NCI-H146 treated with DMSO at 0.1 percent for 48 hours (cell line): ENCODE measurements around the gene ING1.
A peak's percentile ranks its signal among the peaks of the same experiment; 100 is the strongest.
"Not testable (repeated sequence)": the region's sequence is repeated elsewhere in the genome, so short reads cannot be mapped to it uniquely, and the experiment has no call there.

Experiments
- DNase-seq: peaks from one replicate; lab custom pipeline; 2025; ENCODE audit not compliant: unreplicated experiment; lab: John Stamatoyannopoulos, UW

ING1 gene

DNA sequence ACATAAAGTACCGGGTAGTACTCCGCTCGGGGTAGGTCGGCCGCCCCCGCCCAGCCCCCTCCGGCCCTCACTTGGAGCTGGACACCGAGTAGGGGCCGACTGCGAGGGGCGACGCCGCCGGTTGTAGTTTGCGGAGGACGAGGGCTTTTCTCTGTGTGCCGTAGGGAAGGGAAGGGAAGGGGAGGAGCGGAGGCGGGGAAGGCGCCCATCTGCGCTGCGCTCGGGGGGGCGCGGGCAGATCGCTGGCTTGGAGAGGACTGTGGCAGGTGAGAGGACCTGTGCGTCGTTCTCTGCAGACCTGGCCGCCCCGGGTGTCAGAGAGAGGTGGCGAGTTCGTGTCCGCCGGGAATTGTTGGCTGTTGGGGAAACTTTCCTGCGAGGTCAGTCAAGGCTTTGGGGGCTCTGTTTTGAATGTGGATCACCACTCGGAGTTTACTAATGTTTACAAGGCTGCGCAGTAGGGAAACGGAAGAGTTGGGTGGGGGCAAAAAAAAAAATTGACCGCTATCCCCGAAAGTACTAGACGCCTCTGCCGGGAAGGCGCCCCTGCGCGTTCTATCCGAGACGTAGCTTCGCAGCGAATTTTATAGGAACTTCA lies 1.4 kb downstream of the ING1 start:
- peak; percentile 75 for DNase-seq

GRCh38 chr13:110715395-110716246 lies 2.1 kb downstream of the ING1 start:
- peak; percentile 100 for DNase-seq

DNA sequence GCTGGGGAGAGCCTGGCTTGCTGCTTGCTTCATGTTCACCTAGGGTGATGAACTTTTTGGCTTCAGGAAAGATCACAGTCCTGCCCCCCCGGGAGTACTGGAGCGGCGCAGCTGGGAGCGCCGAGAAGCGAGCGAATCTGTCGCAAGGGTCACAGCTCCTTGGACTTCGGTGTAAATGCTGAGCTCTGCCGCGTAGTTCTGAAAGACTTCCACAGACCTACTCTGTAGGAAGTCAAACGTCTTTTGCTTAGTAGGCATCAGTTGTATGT lies 2.7 kb downstream of the ING1 start:
- DNase-seq = no peak

DNA sequence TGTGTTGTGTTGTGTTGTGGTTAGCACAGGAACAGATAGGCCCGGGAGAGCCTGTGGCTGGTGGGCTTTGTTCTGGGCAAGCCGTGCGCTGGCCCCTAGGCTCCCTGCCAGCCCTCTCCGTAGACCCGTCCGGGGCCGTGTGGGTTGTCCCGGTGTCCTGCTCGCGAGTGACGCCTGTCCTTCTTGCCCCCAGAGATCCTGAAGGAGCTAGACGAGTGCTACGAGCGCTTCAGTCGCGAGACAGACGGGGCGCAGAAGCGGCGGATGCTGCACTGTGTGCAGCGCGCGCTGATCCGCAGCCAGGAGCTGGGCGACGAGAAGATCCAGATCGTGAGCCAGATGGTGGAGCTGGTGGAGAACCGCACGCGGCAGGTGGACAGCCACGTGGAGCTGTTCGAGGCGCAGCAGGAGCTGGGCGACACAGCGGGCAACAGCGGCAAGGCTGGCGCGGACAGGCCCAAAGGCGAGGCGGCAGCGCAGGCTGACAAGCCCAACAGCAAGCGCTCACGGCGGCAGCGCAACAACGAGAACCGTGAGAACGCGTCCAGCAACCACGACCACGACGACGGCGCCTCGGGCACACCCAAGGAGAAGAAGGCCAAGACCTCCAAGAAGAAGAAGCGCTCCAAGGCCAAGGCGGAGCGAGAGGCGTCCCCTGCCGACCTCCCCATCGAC lies 5.7 kb downstream of the ING1 start:
- DNase-seq = no peak

DNA sequence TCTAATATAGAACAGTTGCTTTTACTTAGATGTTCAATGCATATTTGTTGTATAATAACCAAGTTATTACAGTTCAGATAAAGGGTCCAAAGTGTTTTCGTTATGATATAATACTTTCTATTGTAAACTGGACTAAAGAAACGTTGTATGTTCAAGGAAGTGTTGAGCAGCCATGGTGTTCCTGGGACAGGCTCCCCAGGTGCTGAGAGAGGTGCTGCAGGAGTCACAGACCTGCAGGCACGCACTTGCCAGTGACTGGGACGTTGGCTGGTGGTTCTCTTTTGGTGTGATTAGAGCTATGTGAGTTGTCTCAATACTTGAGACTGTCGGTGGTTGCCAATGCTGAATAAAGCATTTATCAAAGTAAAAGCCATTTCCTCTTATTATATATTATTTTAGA lies 9.5 kb downstream of the ING1 start:
- no peak for DNase-seq

- DNase-seq = no peak
Measured at GRCh38 chr13:110723598-110723997, 10.1 kb downstream of the ING1 start.

GRCh38 chr13:110726153-110726552 lies 12.7 kb downstream of the ING1 start:
- not testable (repeated sequence) for DNase-seq

DNA sequence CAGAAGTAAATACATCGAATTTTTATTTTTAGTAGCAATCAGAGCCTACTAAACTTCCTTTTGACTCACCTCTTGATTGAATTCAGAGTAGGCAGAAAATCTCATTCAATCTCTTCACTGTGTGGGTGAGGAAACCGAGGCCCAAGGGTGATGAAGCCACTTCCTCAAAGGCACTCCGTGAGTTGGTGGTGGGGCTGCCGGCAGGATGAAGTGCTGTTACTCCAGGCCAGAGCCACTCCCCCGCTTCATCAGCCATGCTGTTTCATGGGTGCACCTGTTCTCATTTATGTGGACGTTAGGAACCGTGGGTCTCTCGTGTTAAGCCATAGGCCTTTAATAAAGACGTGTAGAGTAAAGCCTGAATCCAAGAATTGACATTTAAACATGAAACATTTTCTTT lies 13.2 kb downstream of the ING1 start:
- no peak for DNase-seq

- DNase-seq = no peak
Measured at GRCh38 chr13:110731072-110731471, 17.6 kb downstream of the ING1 start.

DNA sequence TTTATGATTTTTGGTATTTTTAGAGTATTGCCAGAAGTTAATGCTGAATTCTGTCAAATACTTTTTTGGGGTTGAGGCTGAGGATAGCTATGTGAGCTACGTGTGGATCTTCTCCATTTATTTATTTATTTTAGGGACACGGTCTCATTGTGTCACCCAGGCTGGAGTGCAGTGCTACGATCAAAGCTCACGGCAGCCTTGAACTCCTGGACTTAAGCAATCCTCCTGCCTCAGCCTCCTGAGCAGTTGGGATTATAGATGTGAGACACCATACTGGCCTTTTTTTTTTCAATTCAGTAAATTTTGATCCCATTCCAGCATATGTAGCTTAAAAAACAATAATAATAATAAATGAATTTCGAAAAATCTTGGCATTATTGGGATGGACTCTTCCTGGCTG lies 21.1 kb downstream of the ING1 start:
- DNase-seq = no peak

- no peak for DNase-seq
Measured at GRCh38 chr13:110737555-110737954, 24.1 kb downstream of the ING1 start.

DNA sequence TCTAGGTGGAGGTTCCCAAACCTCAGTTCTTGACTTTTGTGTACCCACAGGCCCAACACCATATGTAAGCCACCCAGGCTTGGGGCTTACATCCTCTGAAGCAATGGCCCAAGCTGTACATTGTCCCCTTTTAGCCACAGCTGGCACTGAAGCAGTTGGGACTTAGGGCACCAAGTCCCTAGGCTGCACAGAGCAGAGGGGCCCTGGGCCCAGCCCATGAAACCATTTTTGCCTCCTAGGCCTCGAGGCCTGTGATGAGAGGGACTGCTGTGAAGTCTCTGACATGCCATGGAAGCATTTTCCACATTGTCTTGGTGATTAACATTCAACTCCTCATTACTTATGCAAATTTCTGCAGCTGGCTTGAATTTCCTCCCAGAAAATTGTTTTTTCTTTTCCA lies 30.2 kb downstream of the ING1 start:
- DNase-seq = no peak

DNA sequence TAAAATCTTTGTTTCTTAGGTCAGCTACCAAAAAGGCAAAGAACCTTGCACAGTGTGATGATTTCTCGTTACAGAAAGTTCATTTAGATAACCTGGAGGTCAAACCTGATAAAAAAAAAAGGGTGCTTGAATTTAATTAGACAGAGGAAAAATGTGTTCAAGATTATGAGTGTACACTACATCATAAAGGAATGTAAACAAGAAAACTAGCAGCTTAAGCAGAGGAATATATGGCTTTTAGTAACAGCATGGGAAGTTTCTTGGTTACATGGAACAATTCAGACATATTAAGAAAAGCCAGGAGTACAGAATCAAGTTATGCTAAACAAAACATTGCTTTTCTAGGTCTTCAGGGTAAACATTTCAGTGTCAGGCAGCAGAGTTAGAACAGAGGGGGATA lies 32.9 kb downstream of the ING1 start:
- DNase-seq = no peak

GRCh38 chr13:110748271-110748670 lies 34.8 kb downstream of the ING1 start:
- DNase-seq = no peak

DNA sequence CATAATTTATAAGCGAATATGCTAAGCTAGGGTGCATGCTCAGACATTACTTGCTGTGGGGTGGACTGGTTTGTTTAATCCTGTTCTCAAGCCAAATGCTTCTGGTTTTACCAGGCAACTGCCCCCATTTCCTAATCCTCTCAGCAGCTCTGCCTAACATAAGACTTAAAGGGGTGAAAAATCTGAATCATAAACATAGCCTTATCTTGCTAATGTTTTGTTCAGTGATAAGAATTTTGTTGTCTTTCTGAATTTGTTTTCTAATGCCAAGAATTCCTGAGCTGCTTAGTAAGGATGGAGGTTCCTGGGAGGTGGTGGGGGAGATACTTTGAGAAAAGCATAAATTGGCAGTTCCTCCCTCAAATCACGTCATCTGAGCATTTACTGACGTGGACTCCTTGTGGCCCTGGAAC lies 42.7 kb downstream of the ING1 start:
- no peak for DNase-seq

GRCh38 chr13:110757296-110757695 lies 43.8 kb downstream of the ING1 start:
- no peak for DNase-seq

DNA sequence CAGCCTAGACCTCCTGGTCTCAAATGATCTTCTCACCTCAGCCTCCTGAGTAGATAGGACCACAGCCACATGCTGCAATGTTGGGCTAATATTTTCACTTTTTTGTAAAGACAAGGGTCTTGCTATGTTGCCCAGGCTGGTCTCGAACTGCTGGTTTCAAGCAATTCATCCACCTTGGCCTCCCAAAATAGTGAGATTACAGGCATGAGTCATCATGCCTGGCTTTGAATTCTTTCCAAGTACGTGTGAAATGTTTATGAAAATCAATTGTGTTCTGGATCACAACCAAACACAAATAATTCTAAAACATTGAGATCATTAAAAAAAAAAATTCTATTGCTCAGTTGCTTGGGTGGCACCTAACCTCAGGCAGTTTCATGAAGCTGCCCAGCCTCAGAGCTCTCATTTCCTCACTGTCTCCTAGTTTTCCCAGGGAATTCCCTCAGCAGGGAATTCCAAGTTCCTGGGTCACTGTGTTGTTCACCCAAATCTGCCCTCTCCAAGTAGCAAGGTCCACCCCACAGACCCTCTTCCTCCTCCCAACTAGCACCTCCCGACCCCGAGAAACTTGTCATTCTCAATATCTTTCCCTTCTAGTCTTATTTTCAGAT lies 44.8 kb downstream of the ING1 start:
- DNase-seq = no peak

- no peak for DNase-seq
Measured at GRCh38 chr13:110759710-110760109, 46.2 kb downstream of the ING1 start.

DNA sequence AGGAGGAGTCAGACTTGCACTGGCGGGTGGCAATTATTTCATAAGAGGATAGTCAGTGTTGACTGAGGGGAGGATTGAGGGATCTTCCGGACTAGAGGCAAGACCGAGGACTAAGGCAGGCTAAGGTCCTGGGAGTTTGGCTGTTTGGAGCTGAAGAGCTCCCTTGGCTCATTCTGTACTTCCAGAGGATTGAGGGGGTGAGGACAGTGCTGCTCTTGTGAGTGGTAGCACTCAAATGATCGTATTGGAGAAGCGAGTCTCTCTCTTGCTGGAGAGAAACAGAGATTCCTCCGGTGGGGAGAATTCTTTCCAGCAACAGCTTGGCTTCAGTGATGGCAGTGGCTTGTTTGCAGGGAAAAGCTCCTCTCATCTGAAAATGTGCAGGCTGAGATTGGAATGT lies 47.1 kb downstream of the ING1 start:
- no peak for DNase-seq

DNA sequence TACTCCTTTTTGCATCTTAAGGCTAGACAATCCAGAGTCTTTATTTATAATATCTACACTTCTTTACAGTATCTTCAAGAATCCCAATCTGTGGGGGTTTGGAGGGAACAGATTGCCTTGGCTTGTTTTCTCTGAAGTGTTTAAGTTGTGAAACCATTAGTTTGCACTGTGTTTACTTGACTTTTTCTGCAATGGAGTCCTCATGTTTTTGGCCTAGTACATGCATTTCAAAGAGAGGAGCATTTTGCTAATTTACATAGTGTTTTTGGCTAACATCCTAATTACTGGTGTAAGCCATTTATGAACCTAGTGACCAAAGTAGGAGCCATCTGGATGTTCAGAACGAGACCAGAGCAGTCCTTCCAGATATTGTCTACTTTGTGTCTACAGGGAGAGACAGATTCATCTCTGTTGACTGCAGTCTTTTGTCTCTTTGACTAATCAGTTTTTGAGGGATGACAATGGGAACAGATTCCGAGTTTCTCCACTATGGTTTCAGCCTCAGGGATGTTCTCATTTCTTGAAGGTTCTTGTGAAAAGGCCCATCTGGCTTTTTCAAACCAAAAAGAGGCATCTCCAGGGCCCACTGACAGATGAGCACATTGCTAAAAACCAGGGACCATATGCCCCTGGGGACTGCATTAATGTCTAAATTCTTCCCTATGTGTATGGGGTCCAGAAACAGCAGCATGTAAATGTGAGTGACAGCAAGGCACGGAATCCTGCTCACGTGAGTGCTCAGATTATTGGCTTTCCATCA lies 53.4 kb downstream of the ING1 start:
- no peak for DNase-seq

DNA sequence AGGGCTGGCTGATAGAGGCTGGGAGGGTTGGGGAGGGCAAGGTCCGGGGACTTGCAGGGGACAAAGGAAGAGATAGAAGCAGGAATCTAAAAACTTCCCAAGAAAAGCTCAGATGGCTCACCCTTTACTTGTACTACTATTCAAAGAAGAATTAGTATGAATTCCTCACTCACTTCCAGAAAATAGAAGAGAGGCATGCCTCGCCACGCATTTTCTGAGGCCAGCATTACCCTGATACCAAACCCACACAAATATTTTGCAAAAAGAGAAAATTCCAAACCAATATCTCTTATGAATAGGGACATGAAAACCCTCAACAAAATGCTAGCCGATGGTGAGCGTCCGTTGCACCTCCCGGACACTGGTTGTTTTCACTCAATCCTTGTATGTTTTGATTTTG lies 54.0 kb downstream of the ING1 start:
- no peak for DNase-seq
